Urinary bladder (tissue), 4 donors: ENCODE results near the gene PARD3. TPM values are rescaled to one million over a fixed set of nuclear protein-coding genes. Genes with fewer than 3 reads are reported as not detected.
A peak's percentile ranks its signal among the peaks of the same experiment; 100 is the strongest.

Experiments used
- DNase-seq: peaks from one replicate; pipeline ENCODE4 v3.0.0-alpha.2; 2015; ENCODE audit errors: extremely low spot score
- H3K27ac ChIP-seq: one replicate; pipeline ENCODE4 v1.5.1; 2013; ENCODE audit warnings: low read depth, mild to moderate bottlenecking, moderate library complexity
- H3K36me3 ChIP-seq: one replicate; pipeline ENCODE4 v1.6.1; 2013; ENCODE audit warnings: mild to moderate bottlenecking, moderate library complexity; ENCODE audit not compliant: insufficient read depth
- H3K4me1 ChIP-seq: one replicate; pipeline ENCODE4 v1.6.1; 2013; ENCODE audit warnings: mild to moderate bottlenecking, moderate library complexity; ENCODE audit not compliant: insufficient read depth
- H3K4me3 ChIP-seq: one replicate; pipeline ENCODE4 v1.5.1; 2013; ENCODE audit warnings: low read depth, low read length
- WGBS: extraction: QIAGEN DNeasy Blood & Tissue Kit; methylation state at CpG from one replicate; pipeline ENCODE4 v1.1.7; 2013; 5-methylcytosine and 5-hydroxymethylcytosine counted together
- polyA plus RNA-seq: library from polyadenylated mRNA; stranded (reverse); fragments of 200-250 nt; gene quantifications from one replicate; pipeline ENCODE4 v1.2.3, GENCODE V29; 2013
- total RNA-seq: library from RNA; depleted of rRNA; stranded (reverse); fragments of >200 nt; gene quantifications from one replicate; pipeline ENCODE4 v1.2.3, GENCODE V29; 2014
- donor health status: healthy with polysubstance abuse.
- donor health status: healthy.

The PARD3 gene
- total and polyA plus RNA-seq, 2 donors, result 27.5 to 89.1 TPM

- Histone ChIP-seq H3K36me3 (no peaks in the 10 kb centered on the region), H3K4me1 (no peaks in the 10 kb centered on the region), H3K4me3 (no peak overlapping the region), H3K27ac (no peak overlapping the region)
- WGBS, result 92% methylated on average over 2 of the region's 2 CpGs
- no peak for DNase-seq
Observed at GRCh38 chr10:34585422-34586112, 229.5 kb downstream of the PARD3 start.

DNA sequence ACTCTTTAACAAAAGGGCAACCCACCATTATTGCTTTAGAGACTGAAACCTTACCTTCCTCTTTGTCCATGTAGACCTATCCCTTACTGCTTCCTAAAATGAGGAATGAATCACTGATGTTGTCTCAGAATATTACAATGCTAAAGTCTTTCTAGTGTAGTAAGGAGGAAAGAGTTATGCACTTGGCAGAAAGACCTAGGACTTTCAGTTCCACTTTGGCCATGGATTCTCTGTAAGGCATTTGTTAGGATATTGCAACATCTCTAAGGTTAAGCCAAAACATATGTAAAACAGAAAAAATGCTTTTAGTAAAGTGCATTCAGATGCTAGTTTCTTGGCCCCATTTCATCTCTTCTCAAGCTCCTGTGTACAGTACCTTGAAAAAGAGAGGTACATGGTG is 230.9 kb downstream of the PARD3 start:
- Histone ChIP-seq H3K36me3 (no peaks in the 10 kb centered on the region), H3K4me3 (no peak overlapping the region), H3K27ac (peak overlapping the region; percentile 23), H3K4me1 (no peaks in the 10 kb centered on the region)
- peak; percentile 39 for DNase-seq

DNA sequence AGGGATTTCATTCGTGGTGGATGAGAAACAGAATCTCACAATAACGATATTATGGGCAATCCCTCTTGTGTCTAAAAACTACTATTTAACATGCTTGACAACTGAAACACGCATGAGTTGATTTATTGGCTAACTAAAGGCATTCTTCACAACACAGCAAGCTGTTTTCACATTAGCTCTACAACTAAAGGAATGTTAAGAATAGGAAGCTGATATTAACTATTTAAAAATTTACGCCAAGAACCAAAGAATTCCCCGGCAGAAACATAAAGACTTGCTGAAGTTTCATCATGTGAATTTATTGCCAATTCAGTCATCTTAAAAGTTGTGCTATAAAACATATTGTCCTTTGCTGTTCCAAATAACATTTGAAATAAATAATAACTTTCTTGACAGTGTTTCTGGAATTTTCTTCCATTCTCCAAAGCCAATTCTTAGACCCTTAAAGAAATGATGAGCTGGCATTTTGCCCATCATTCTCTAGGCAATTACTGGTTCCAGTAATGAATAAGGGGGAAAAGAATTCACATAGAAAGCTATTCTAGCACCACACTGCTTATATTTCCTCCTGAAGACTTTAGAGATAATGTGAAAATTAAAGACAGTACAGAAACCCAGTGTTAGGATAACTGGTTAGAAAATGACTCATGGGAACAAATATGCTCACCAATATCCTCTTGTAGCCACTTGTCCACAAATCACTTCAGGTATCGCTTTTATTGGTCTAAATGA is 233.1 kb downstream of the PARD3 start:
- Histone ChIP-seq H3K4me3 (no peak overlapping the region), H3K36me3 (no peaks in the 10 kb centered on the region), H3K4me1 (no peaks in the 10 kb centered on the region), H3K27ac (no peak overlapping the region)
- 61% methylated on average over 6 of the region's 6 CpGs for WGBS
- peak; percentile 35 for DNase-seq

GRCh38 chr10:34580643-34581042 is 234.5 kb downstream of the PARD3 start:
- no peak for DNase-seq
- Histone ChIP-seq H3K4me1 (no peaks in the 10 kb centered on the region), H3K36me3 (no peaks in the 10 kb centered on the region), H3K4me3 (no peak overlapping the region), H3K27ac (no peak overlapping the region)
- 82% methylated on average over 3 of the region's 3 CpGs for WGBS

DNA sequence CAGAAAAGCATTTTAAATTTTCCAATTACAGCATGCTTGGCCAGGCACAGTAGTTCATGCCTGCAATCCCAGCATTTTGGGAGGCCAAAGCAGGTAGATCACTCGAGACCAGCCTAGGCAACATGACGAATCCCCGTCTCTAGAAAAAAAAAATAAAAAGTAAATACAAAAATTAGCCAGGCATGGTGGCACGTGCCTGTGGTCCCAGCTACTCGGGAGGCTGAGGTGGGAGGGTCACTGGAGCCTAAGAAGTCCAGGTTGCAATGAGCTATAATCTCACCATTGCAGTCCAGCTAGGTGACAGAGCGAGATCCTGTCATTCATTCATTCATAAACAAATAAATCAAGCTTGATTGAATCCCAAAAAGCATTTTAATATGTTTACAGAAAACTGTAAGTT is 234.9 kb downstream of the PARD3 start:
- no peak overlapping the region for H3K27ac ChIP-seq
- H3K36me3 ChIP-seq, result no peaks in the 10 kb centered on the region
- no peak overlapping the region for H3K4me3 ChIP-seq
- no peak for DNase-seq
- 89% methylated on average over 6 of the region's 6 CpGs for WGBS
- H3K4me1 ChIP-seq, result no peaks in the 10 kb centered on the region

DNA sequence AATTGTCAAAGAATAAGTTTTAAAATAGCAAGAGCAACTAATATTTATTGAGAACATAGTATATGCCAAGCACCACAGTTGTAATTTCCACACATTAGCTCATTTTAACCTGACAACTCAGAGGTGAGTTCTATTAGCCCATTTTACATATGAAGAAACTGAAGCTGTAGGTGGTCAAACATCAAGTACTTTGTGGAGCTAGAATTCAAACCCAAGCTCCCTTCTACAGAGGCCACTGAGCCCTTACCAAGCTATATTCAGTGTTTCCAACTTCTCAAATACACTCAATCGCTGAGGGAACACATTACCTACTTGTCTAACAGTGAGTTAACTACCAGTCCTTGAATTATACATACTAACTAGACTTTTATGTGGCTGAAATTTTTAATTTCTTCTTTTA is 236.6 kb downstream of the PARD3 start:
- Histone ChIP-seq H3K4me1 (no peaks in the 10 kb centered on the region), H3K27ac (no peak overlapping the region), H3K4me3 (no peak overlapping the region), H3K36me3 (no peaks in the 10 kb centered on the region)
- WGBS, result 98% methylated on average over 1 of the region's 1 CpG
- DNase-seq, result no peak

- no peak for DNase-seq
- Histone ChIP-seq H3K4me3 (no peak overlapping the region), H3K36me3 (no peaks in the 10 kb centered on the region), H3K4me1 (no peaks in the 10 kb centered on the region), H3K27ac (no peak overlapping the region)
- WGBS, result 49% methylated on average over 4 of the region's 4 CpGs
Observed at GRCh38 chr10:34576797-34577196, 238.3 kb downstream of the PARD3 start.

DNA sequence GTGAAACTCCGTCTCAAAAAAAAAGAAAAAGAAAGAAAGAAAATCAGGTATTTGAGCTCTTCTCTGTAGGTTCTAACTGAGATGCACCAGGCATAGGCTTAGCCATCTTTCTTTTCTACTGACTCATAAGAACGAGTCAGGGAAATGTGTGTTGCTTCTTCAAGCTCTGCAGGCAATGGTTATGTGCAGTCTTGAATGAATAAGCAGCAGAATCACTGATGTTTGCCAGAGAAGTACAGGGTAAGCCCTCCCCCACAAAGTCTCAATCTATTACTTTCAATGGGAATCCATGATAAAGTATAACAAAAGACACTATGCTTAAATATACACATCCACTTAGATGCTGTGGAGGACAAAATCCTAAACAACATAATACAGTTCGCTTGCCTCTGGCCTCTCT is 239.2 kb downstream of the PARD3 start:
- H3K4me1 ChIP-seq, result no peaks in the 10 kb centered on the region
- no peak for DNase-seq
- H3K36me3 ChIP-seq, result no peaks in the 10 kb centered on the region
- no peak overlapping the region for H3K4me3 ChIP-seq
- no peak overlapping the region for H3K27ac ChIP-seq
- 88% methylated on average over 3 of the region's 3 CpGs for WGBS

- Histone ChIP-seq H3K4me1 (no peaks in the 10 kb centered on the region), H3K4me3 (no peak overlapping the region), H3K36me3 (no peaks in the 10 kb centered on the region), H3K27ac (no peak overlapping the region)
- DNase-seq, result no peak
- WGBS, result 61% methylated on average over 4 of the region's 4 CpGs
Observed at GRCh38 chr10:34574353-34574934, 240.7 kb downstream of the PARD3 start.

GRCh38 chr10:34570887-34571286 is 244.2 kb downstream of the PARD3 start:
- H3K27ac ChIP-seq, result no peak overlapping the region
- no peaks in the 10 kb centered on the region for H3K4me1 ChIP-seq
- WGBS, result 98% methylated on average over 2 of the region's 2 CpGs
- H3K36me3 ChIP-seq, result no peaks in the 10 kb centered on the region
- DNase-seq, result no peak
- H3K4me3 ChIP-seq, result no peak overlapping the region

DNA sequence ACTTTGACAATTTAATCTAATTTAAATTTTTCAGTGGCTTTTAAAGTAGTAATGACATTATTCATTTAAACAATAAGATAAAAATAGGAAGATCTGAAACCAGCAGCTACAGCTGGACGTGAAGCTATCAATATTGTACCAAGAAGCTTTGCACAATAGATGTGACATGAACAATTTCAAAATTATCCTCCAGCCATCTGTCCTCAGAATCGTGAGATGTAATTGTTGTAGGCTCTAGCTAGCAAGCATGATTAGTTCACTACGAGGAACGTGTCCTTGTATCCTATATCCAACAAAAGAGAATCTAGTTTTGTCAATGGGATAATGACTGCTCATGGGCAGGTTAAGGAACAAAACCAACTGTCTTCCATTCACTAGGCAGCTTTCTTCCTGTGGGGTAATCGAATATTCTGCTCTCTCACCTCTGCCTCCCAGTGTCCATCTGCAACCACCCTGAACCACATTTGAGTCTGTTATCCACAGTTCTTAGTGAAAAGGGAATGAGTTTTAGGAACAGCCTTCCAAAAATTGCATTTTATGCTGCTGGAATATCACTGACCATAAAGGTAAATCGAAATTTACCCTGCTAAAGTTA is 247.3 kb downstream of the PARD3 start:
- 88% methylated on average over 6 of the region's 6 CpGs for WGBS
- no peaks in the 10 kb centered on the region for H3K36me3 ChIP-seq

DNA sequence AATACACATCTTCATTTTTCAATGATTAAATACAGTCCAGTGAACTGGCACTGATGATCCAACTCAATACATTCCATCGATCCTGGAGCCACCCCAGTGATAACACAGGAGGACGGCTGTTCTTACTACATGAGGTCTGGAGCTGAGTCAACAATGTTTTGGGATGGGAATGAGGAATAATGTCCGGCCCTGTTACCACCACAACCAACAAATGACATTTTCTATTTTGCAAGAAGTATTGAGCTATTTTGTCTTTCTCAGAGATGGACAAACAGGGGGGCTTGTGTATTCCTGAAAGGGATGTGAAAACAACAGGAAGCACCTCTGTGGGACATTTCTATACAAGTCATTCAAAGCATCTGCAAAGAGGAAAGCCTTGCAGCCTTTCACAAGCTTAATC is 249.2 kb downstream of the PARD3 start:
- 45% methylated on average over 3 of the region's 3 CpGs for WGBS

More for the DNA sequence above, 247.3 kb downstream of the PARD3 start:
- DNase-seq, result no peak
- H3K27ac ChIP-seq, result no peak overlapping the region
- no peaks in the 10 kb centered on the region for H3K4me1 ChIP-seq
- no peak overlapping the region for H3K4me3 ChIP-seq

GRCh38 chr10:34558093-34558583 is 257.0 kb downstream of the PARD3 start:
- no peaks in the 10 kb centered on the region for H3K36me3 ChIP-seq
- no peak overlapping the region for H3K27ac ChIP-seq
- no peak overlapping the region for H3K4me3 ChIP-seq
- no peak for DNase-seq
- H3K4me1 ChIP-seq, result peaks cover under 1% of the 10 kb centered on the region
- 95% methylated on average over 3 of the region's 3 CpGs for WGBS

More for the DNA sequence above, 249.2 kb downstream of the PARD3 start:
- DNase-seq, result no peak
- Histone ChIP-seq H3K36me3 (no peaks in the 10 kb centered on the region), H3K4me1 (no peaks in the 10 kb centered on the region), H3K27ac (no peak overlapping the region), H3K4me3 (no peak overlapping the region)

DNA sequence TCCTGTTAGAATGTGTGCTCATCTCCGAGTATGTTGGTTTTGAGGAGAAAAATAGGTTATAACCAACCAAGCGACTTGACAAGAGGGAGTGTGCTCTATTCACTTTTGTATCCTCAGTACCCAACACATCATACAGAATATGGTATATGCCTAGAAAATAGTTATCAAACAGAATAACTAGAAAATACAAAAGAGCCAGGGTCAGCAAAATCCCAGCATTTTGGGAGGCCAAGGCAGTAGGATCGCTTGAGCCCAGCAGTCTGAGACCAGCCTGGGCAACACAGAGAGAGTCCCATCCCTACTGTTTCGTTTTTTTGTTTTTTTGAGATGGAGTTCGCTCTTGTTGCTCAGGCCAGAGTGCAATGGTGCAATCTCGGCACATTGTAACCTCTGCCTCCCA is 257.9 kb downstream of the PARD3 start:
- H3K4me3 ChIP-seq, result no peak overlapping the region
- no peak for DNase-seq
- H3K4me1 ChIP-seq, result peaks cover 2% of the 10 kb centered on the region
- no peaks in the 10 kb centered on the region for H3K36me3 ChIP-seq
- 98% methylated on average over 6 of the region's 6 CpGs for WGBS
- H3K27ac ChIP-seq, result no peak overlapping the region
